Gastrocnemius medialis (tissue), 4 donors: ENCODE data around the gene AMFR. TPM values are rescaled to one million over a fixed set of nuclear protein-coding genes. Genes with fewer than 3 reads are reported as not detected.

Experiments
- ATAC-seq, 2 donors: fragments of 150-250 bp; one replicate each; pipeline ENCODE4 v1.9.1; 2016
- DNase-seq, 2 donors: peaks; one replicate each; pipeline ENCODE4 v3.0.0-alpha.2; 2019
- H3K27ac ChIP-seq, 4 donors: fragments of 200-600 bp; sonication (generic); 1 replicate in 1 of 4; 2 replicates in 3 of 4; pipeline ENCODE4 v1.5.1; 2016 to 2018; ENCODE audit warnings: mild to moderate bottlenecking in 2 of 4, moderate library complexity in 1 of 4
- H3K27me3 ChIP-seq, 3 donors: fragments of 200-600 bp; sonication (generic) in 2 of 3; 1 replicate in 1 of 3; 2 replicates in 2 of 3; pipeline versions ENCODE4 v1.5.1 to v1.6.0; 2016 to 2019; ENCODE audit warnings: mild to moderate bottlenecking in 1 of 3, moderate library complexity in 1 of 3
- H3K36me3 ChIP-seq, 2 donors: fragments of 200-600 bp; sonication (generic) in 1 of 2; one replicate each; pipeline ENCODE4 v1.5.1; 2017 to 2018
- H3K4me1 ChIP-seq, 2 donors: fragments of 200-600 bp; sonication (generic) in 1 of 2; one replicate each; pipeline ENCODE4 v1.5.1; 2016 to 2017; ENCODE audit warnings: mild to moderate bottlenecking in 2 of 2
- H3K4me3 ChIP-seq, 4 donors: fragments of 200-600 bp; sonication (generic) in 3 of 4; 1 replicate in 1 of 4; 2 replicates in 3 of 4; pipeline ENCODE4 v1.5.1; 2016 to 2019; ENCODE audit warnings: mild to moderate bottlenecking in 2 of 4
- H3K9me3 ChIP-seq, 3 donors: fragments of 200-600 bp; sonication (generic) in 2 of 3; 1 replicate in 1 of 3; 2 replicates in 2 of 3; pipeline ENCODE4 v1.5.1; 2016 to 2019
- POLR2A ChIP-seq, 2 donors: fragments of 450-650 bp; IDR thresholded peaks; one replicate each; pipeline ENCODE4 v1.6.1; 2017; ENCODE audit warnings: antibody characterized with exemption in 2 of 2, mild to moderate bottlenecking in 2 of 2, moderate library complexity in 2 of 2
- in situ Hi-C, 4 donors: fragments of 200-750 bp; cut with MboI; loops; one replicate each; pipeline versions ENCODE4 v1.15.0 to v1.8.0; 2017; ENCODE audit warnings: low sequenced_read_pairs in 4 of 4
- intact Hi-C: fragments of 100-400 bp; cut with DNase I; formaldehyde crosslinking; loops from one replicate; pipeline ENCODE4 v1.15.1; 2023; ENCODE audit warnings: low total_unique reads
- total RNA-seq, 4 donors: library from RNA; depleted of rRNA; stranded (reverse); fragments of >200 nt; gene quantifications; one replicate each; pipeline versions ENCODE4 v1.1.0 to v1.2.3, GENCODE V29; 2016
- TF ChIP-seq, protein P1 (sequence below), 5 experiments: fragments of 450-650 bp in 3 of 5; fragments of 200-600 bp in 2 of 5; sonication (generic) in 2 of 5; IDR thresholded peaks in 4 of 5; conservative IDR thresholded peaks in 1 of 5; 1 replicate in 4 of 5; 2 replicates in 1 of 5; pipeline ENCODE4 v1.5.1; 2016 to 2019; ENCODE audit warnings: antibody characterized with exemption in 5 of 5, mild to moderate bottlenecking in 3 of 5, moderate library complexity in 3 of 5

AMFR gene
- total RNA-seq, 4 donors from 2014 or later = 349 to 951 (median 571) TPM

DNA sequence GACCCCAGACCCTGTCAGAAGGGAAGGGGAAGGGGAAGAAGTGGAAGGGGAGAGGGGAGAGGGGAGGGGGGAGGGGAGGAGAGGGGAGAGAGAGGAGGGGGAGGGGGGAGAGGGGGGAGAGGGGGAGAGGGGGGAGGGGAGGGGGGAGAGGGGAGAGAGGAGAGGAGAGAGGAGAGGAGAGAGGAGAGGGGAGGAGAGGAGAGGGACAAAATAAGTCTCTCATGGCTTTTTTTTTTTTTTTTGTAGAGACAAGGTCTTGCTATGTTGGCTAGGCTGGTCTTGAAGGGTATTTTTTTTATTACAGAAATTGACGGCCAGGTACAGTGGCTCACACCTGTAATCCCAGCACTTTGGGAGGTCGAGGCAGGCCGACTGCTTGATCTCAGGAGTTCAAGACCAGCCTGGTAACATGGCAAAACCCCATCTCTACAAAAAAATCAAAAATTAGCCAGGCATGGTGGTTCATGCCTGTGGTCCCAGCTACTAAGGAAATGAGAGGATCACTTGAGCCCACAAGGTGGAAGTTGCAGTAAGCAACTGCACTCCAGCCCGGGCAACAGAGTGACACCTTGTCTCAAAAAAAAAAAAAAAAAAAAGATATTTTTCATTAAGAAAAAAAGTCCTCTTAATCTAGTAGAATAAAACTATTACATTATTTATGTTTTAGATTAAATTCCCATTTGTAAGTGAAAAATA is 19.2 kb downstream of the AMFR start:
- no peaks in the 10 kb centered on the region for H3K9me3 ChIP-seq
- peaks cover 6 to 81% of the 10 kb centered on the region in 2 donors for H3K36me3 ChIP-seq
- no peaks in the 10 kb centered on the region for H3K27me3 ChIP-seq
- peak overlapping the region; percentile 77 to 96 (median 84) for H3K27ac ChIP-seq
- TF ChIP-seq, protein P1, sequence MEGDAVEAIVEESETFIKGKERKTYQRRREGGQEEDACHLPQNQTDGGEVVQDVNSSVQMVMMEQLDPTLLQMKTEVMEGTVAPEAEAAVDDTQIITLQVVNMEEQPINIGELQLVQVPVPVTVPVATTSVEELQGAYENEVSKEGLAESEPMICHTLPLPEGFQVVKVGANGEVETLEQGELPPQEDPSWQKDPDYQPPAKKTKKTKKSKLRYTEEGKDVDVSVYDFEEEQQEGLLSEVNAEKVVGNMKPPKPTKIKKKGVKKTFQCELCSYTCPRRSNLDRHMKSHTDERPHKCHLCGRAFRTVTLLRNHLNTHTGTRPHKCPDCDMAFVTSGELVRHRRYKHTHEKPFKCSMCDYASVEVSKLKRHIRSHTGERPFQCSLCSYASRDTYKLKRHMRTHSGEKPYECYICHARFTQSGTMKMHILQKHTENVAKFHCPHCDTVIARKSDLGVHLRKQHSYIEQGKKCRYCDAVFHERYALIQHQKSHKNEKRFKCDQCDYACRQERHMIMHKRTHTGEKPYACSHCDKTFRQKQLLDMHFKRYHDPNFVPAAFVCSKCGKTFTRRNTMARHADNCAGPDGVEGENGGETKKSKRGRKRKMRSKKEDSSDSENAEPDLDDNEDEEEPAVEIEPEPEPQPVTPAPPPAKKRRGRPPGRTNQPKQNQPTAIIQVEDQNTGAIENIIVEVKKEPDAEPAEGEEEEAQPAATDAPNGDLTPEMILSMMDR (IDR thresholded peaks at IDR 0.05 in 4 of 5, conservative IDR thresholded peaks at IDR 0.05 in 1 of 5) = no peak
- no peak for TF ChIP-seq POLR2A (IDR thresholded peaks at IDR 0.05)
- in situ Hi-C loops = loop anchor here in 1 of 4 donors (25.0 kb wide), 1 partner anchor 281 kb away; the partner anchor contains the start of gene MT1X
- DNase-seq (no peak), ATAC-seq (no peak)
- H3K4me3 ChIP-seq = no peak overlapping the region
- intact Hi-C loops = no loop called here
- H3K4me1 ChIP-seq = peaks cover 38 to 43% of the 10 kb centered on the region in 2 donors

DNA sequence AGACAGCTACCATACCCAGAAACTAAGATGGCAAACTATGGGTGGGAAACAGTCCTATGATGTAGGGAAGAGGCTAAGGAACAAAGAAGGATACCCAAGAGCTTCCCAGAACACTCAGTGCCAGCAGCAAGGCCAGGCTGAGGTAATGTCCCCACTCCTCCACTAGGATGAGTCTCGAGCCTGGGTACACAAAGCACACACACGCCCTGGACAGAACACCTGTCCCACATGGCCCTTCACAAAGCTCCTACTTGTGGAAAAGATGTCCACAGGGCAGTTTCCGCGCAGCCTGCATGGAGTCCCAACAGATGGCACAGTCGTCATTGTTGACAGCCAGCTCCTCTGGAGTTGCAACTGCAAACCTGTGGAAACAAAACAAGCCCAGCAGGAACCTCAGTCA is 23.9 kb downstream of the AMFR start:
- Histone ChIP-seq H3K9me3 (no peaks in the 10 kb centered on the region), H3K4me3 (no peak overlapping the region), H3K36me3 (peaks cover 6 to 52% of the 10 kb centered on the region in 2 donors), H3K27me3 (no peaks in the 10 kb centered on the region), H3K4me1 (peaks cover 26 to 28% of the 10 kb centered on the region in 2 donors), H3K27ac (peak overlapping the region; percentile 80 to 90 (median 90))
- in situ Hi-C loops (loop anchor here in 1 of 4 donors (25.0 kb wide), 1 partner anchor 286 kb away; the partner anchor contains the start of gene MT1X), intact Hi-C loops (no loop called here)
- peak; percentile 76 to 80 for ATAC-seq
- TF ChIP-seq POLR2A (IDR thresholded peaks at IDR 0.05) = no peak
- TF ChIP-seq, protein P1 (IDR thresholded peaks at IDR 0.05 in 4 of 5, conservative IDR thresholded peaks at IDR 0.05 in 1 of 5) = peak in 4 of 5 experiments; percentile 33 to 67 (median 42)
- DNase-seq = peak; percentile 61 to 92

DNA sequence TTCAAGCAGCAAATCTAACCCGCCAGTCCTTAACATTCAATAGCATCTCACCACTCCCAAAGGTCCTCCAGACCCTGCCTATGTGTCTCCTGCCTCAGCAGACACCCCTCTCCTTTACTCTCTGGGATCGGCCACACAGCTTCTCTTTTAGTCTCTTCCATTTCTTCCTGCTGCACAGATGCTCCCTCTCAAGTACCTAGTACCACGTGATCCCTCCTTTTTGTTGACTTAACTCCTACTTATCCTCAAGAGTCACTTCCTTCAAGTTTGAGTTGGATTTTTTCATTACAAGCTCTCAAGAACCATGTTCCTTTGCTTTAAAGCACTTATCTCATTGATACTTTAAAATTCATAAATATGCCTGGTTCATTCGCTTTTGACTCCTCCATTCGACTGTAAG is 24.9 kb downstream of the AMFR start:
- Histone ChIP-seq H3K4me1 (peaks cover 26 to 28% of the 10 kb centered on the region in 2 donors), H3K27me3 (no peaks in the 10 kb centered on the region), H3K36me3 (peaks cover 6 to 51% of the 10 kb centered on the region in 2 donors), H3K4me3 (no peak overlapping the region), H3K27ac (peak overlapping the region; percentile 80 to 90 (median 90)), H3K9me3 (no peaks in the 10 kb centered on the region)
- no peak for TF ChIP-seq POLR2A (IDR thresholded peaks at IDR 0.05)
- TF ChIP-seq, protein P1 (IDR thresholded peaks at IDR 0.05 in 4 of 5, conservative IDR thresholded peaks at IDR 0.05 in 1 of 5) = no peak
- ATAC-seq (no peak), DNase-seq (no peak)
- intact Hi-C loops = no loop called here
- in situ Hi-C loops = loop anchor here in 1 of 4 donors (25.0 kb wide), 1 partner anchor 287 kb away; the partner anchor contains the start of gene MT1X

DNA sequence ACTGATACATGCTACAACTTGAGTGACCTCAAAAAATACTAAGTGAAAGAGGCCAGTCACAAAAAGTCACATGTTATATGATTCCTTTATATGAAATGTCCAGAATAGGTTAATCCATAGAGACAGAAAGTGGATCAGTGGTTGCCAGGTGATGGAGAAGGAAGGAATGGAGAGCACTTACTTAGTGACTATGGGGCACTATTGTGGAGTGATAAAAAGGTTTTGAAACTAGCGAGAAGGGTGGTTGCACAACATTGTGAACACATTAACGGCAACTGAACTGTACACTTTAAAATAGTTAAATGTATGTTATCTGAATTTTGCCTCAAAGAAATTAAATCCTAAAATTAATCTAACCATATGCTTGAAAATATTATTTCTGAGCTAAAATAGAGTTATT is 25.9 kb downstream of the AMFR start:
- in situ Hi-C loops = no loop called here
- intact Hi-C loops = no loop called here
- peak overlapping the region; percentile 80 to 90 (median 90) for H3K27ac ChIP-seq

More for the DNA sequence above, 25.9 kb downstream of the AMFR start:
- Histone ChIP-seq H3K4me1 (peaks cover 26 to 28% of the 10 kb centered on the region in 2 donors), H3K36me3 (peaks cover 6 to 41% of the 10 kb centered on the region in 2 donors), H3K27me3 (no peaks in the 10 kb centered on the region), H3K9me3 (no peaks in the 10 kb centered on the region), H3K4me3 (no peak overlapping the region)
- DNase-seq (no peak), ATAC-seq (peak; percentile 61 to 69)
- no peak for TF ChIP-seq POLR2A (IDR thresholded peaks at IDR 0.05)
- TF ChIP-seq, protein P1 (IDR thresholded peaks at IDR 0.05 in 4 of 5, conservative IDR thresholded peaks at IDR 0.05 in 1 of 5) = no peak
